ENCODE data around the gene HIRA. TPM values are rescaled to one million over a fixed set of nuclear protein-coding genes. Genes with fewer than 3 reads are reported as not detected.
"Not testable (repeated sequence)": the region's sequence is repeated elsewhere in the genome, so short reads cannot be mapped to it uniquely, and the experiment has no call there.

The HIRA gene
- total and polyA plus RNA-seq, 4 donors: 18.6 to 50.5 (median 33.8) TPM

DNA sequence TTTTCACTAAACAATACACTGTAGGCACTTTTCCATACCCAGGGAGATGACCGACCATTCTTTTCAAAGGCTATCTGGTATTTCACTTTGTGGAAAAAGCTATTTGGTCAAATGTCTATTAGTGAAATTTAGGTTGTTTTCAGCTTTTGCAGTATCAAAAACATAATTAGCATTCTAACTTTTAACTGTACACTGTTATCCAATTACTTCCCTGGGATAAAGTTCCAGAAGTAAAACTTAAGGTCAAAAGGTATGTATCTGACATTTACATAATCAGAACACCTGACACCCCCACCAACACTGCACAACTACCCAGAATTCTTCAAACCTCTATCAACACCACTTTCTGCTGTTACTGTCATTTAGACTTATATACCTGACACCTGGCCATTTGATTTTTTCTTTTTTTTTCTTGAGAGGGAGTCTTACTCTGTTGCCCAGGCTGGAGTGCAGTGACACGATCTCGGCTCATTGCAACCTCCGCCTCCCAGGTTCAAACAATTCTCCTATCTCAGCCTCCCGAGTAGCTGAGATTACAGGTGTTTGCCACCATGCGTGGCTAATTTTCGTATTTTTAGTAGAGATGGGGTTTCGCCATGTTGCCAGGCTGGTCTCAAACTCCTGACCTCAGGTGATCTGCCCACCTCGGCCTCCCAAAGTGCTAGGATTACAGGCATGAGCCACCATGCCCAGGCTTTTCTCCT is 13.9 kb upstream of the HIRA start:
- not testable (repeated sequence) for H3K4me3 ChIP-seq (ENCODE audit: low read depth, low read length); H3K27me3 ChIP-seq (ENCODE audit: control insufficient read depth, insufficient read depth, low read length); H3K27ac ChIP-seq (ENCODE audit: low read depth, low read length); DNase-seq (ENCODE audit: low read depth in 4 of 6, low spot score in 6 of 6); H3K9me3 ChIP-seq (ENCODE audit: control insufficient read depth, insufficient read depth, low read length)
- WGBS (ENCODE audit: insufficient coverage): 95% methylated on average over 4 of the region's 9 CpGs
- Histone ChIP-seq H3K4me1 (ENCODE audit: control insufficient read depth, insufficient read depth, low read length) (peaks cover 28% of the 10 kb centered on the region), H3K36me3 (ENCODE audit: control insufficient read depth, insufficient read depth, low read length) (peaks cover 33% of the 10 kb centered on the region)

DNA sequence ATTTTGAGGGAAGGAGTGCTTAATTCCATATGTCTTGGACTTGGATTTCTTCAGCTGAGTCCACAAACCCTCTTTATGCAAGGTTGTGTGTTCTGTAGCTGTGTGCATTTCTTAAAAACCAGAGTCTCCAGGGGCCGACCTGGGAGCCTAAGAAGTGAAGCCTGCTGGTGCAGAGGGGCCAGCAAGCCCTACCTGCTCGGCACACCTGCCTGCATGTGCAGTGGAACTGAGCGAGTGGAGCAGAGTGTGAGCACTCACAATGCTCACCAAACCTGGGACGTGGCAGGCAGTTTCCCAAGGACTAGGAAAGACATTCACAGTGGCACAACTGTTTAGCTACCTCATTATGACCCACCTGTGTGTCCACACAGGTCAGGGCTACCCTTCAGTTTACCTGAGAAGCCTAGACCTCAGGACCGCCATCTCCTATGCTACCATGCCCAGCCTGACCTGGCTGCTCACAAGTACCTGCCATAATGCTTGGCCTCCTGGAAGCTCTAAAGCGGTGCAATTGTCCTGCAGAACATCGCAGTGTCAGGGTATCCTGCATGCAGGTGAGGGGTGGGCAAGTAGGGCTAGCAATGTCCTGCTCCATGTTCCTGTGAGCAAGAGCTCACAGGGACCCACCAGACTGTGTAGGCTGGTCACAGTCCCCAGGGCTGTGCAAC is 12.1 kb upstream of the HIRA start:
- H3K36me3 ChIP-seq (ENCODE audit: control insufficient read depth, insufficient read depth, low read length): peaks cover 36% of the 10 kb centered on the region
- no peak for DNase-seq (ENCODE audit: low read depth in 4 of 6, low spot score in 6 of 6)
- peaks cover 21% of the 10 kb centered on the region for H3K4me1 ChIP-seq (ENCODE audit: control insufficient read depth, insufficient read depth, low read length)
- no peaks in the 10 kb centered on the region for H3K9me3 ChIP-seq (ENCODE audit: control insufficient read depth, insufficient read depth, low read length)
- H3K27me3 ChIP-seq (ENCODE audit: control insufficient read depth, insufficient read depth, low read length): no peaks in the 10 kb centered on the region
- WGBS (ENCODE audit: insufficient coverage): 82% methylated on average over 7 of the region's 7 CpGs
- no peak overlapping the region for H3K4me3 ChIP-seq (ENCODE audit: low read depth, low read length)
- H3K27ac ChIP-seq (ENCODE audit: low read depth, low read length): no peak overlapping the region

DNA sequence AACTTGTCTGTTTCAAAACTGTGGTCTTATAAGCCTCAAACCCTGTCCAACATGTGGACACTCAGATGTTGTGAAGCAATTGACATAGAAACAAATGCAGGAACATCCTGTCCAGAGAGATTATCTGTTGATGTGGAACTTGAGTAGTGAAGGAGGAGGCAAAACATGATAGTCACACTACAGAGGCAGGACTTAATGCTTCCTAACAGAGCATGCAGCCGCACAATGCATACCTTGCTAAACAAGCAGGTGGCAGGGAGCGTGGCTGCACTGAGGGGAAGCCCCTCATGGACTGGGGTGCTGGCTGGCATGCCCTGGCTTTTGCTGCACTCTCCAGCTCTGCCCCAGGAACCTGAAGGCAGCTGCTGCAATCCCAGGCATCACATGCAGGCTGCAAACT is 10.6 kb upstream of the HIRA start:
- H3K36me3 ChIP-seq (ENCODE audit: control insufficient read depth, insufficient read depth, low read length): peaks cover 36% of the 10 kb centered on the region
- H3K27me3 ChIP-seq (ENCODE audit: control insufficient read depth, insufficient read depth, low read length): no peaks in the 10 kb centered on the region
- DNase-seq (ENCODE audit: low read depth in 4 of 6, low spot score in 6 of 6): no peak
- WGBS (ENCODE audit: insufficient coverage): 97% methylated on average over 2 of the region's 2 CpGs
- no peak overlapping the region for H3K4me3 ChIP-seq (ENCODE audit: low read depth, low read length)
- H3K4me1 ChIP-seq (ENCODE audit: control insufficient read depth, insufficient read depth, low read length): peaks cover 14% of the 10 kb centered on the region
- H3K27ac ChIP-seq (ENCODE audit: low read depth, low read length): no peak overlapping the region
- H3K9me3 ChIP-seq (ENCODE audit: control insufficient read depth, insufficient read depth, low read length): no peaks in the 10 kb centered on the region

DNA sequence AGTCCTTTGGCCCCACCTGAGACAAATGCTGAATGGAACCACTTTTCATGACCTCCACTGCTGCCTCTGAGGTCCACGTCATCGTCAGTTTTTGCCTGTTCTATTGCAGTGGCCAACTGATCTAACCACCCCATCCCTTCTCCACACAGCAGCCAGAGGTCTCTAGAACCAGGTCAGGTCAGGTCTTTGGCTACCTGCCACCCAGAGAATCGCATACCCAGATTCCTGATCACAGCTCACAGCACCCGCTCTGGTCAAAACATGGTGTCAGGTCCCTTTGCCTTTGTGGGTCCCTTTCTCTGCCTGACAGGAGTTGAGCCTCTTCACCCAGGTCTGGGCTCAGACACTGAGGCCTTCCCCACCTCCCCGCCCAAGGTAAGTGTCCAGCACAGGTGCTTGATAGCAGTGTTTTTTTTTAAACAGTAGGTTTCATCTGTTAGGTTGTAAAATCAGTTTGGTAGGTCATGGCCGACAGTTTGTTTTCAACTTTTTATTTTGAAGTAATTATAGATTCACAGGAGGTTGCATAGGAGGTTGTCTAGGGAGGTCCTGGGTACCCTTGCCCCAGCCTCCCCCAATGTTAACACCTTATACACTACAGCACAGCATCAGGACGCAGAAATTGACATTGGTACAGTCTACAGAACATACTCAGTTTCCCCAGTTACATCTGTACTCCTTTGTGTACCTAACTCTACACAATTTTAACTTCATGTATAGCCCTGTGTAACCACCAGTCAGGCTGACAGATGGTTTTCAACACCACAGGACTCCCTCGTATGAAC is 9.1 kb upstream of the HIRA start:
- WGBS (ENCODE audit: insufficient coverage): 97% methylated on average over 4 of the region's 8 CpGs

DNA sequence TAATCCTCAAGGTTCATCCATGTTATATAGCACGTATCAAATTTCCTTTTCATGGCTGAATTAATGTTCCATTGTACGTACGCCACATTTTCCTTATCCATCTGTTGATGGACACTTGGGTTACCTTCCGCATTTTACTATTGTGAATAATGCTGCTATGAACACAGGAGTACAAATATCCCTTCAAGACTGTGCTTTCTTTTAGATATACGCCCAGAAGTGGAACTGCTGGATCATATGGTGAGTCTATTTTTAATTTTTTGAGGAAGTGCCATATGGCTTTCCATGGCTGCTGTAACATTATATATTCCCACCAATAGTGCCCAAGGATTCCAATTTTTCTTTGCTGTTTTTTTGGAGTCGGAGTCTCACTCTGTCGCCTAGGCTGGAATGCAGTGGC is 6.8 kb upstream of the HIRA start:
- Histone ChIP-seq H3K4me3 (ENCODE audit: low read depth, low read length) (no peak overlapping the region), H3K4me1 (ENCODE audit: control insufficient read depth, insufficient read depth, low read length) (peaks cover 4% of the 10 kb centered on the region), H3K36me3 (ENCODE audit: control insufficient read depth, insufficient read depth, low read length) (peaks cover 31% of the 10 kb centered on the region), H3K27me3 (ENCODE audit: control insufficient read depth, insufficient read depth, low read length) (no peaks in the 10 kb centered on the region), H3K27ac (ENCODE audit: low read depth, low read length) (no peak overlapping the region), H3K9me3 (ENCODE audit: control insufficient read depth, insufficient read depth, low read length) (no peaks in the 10 kb centered on the region)
- WGBS (ENCODE audit: insufficient coverage): 89% methylated on average over 2 of the region's 7 CpGs
- peak in 1 of 6 donors; percentile 47 for DNase-seq (ENCODE audit: low read depth in 4 of 6, low spot score in 6 of 6)

More for the DNA sequence above, 9.1 kb upstream of the HIRA start:
- no peak overlapping the region for H3K27ac ChIP-seq (ENCODE audit: low read depth, low read length)
- no peaks in the 10 kb centered on the region for H3K27me3 ChIP-seq (ENCODE audit: control insufficient read depth, insufficient read depth, low read length)
- DNase-seq (ENCODE audit: low read depth in 4 of 6, low spot score in 6 of 6): no peak
- H3K4me1 ChIP-seq (ENCODE audit: control insufficient read depth, insufficient read depth, low read length): peaks cover 1% of the 10 kb centered on the region
- H3K4me3 ChIP-seq (ENCODE audit: low read depth, low read length): no peak overlapping the region
- peaks cover 37% of the 10 kb centered on the region for H3K36me3 ChIP-seq (ENCODE audit: control insufficient read depth, insufficient read depth, low read length)
- H3K9me3 ChIP-seq (ENCODE audit: control insufficient read depth, insufficient read depth, low read length): no peaks in the 10 kb centered on the region

DNA sequence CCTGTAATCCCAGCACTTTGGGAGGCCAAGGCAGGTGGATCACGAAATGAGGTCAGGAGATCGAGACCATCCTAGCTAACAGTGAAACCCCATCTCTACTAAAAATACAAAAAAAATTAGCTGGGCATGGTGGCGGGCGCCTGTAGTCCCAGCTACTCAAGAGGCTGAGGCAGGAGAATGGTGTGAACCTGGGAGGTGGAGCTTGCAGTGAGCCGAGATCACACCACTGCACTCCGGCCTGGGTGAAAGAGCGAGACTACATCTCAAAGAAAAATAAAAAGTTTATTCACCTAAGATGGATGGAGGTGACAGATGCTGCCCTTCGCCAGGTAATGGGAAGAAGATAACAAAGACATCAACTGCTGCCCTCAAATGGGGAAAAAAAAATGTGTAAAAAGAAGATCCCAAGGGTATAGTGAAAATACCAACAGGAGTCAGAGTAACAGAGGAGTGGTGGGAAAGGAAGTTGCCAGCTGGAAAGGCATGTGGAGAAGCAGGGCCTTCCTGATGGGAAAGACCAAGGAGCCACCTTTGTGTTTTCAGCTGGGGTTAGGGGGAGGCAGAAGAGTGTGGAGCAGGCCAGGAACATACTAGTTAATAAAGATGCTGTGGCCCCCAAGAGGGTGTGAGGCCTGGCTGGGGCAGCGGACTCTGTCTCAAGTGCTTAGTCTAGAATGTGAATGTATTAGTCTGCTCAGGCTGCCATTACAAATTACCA is 5.1 kb upstream of the HIRA start:
- H3K4me3 ChIP-seq (ENCODE audit: low read depth, low read length); H3K9me3 ChIP-seq (ENCODE audit: control insufficient read depth, insufficient read depth, low read length); DNase-seq (ENCODE audit: low read depth in 4 of 6, low spot score in 6 of 6); H3K27ac ChIP-seq (ENCODE audit: low read depth, low read length); H3K27me3 ChIP-seq (ENCODE audit: control insufficient read depth, insufficient read depth, low read length); H3K4me1 ChIP-seq (ENCODE audit: control insufficient read depth, insufficient read depth, low read length): not testable (repeated sequence)
- H3K36me3 ChIP-seq (ENCODE audit: control insufficient read depth, insufficient read depth, low read length): peaks cover 25% of the 10 kb centered on the region
- no CpG with 5 or more reads among the region's 9 CpGs for WGBS (ENCODE audit: insufficient coverage)

DNA sequence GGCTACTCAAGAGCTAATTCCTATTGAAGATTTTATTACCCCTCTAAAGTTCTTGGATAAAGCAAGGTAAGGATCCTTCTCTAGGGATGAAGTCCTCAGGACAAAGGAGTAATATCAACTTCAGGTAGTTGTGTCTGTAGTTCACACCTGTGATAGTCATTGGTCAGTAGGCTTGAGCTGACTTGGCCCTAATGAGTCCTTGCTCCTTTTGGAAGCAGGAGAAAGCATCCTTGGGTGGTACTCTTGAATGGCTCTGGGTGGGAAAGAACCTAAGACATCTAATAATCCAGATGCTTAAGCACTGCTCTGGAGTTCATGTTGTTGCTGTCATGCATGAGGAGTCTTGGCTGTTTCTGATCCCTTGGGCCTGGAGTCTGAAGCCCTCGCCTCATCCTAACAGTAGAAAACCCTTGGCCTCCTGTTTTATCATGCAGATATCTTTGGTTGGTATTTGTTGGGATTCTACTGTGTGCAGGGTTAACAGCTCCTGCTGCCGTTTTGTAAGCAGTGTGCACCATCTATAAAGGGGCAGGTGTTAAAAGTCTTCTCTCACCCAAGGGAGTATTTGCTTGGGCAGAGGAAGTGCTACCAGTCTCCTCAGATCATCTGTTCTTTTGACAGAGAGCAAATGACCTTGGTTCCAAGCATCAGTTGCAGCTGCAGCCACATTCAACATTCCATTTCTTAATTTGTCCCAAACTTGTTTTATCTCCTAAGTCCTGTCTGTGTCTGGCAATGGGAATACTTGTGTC is 3.5 kb upstream of the HIRA start:
- Histone ChIP-seq H3K4me3 (ENCODE audit: low read depth, low read length) (no peak overlapping the region), H3K9me3 (ENCODE audit: control insufficient read depth, insufficient read depth, low read length) (no peaks in the 10 kb centered on the region), H3K4me1 (ENCODE audit: control insufficient read depth, insufficient read depth, low read length) (peaks cover 19% of the 10 kb centered on the region), H3K27ac (ENCODE audit: low read depth, low read length) (no peak overlapping the region), H3K36me3 (ENCODE audit: control insufficient read depth, insufficient read depth, low read length) (peaks cover 20% of the 10 kb centered on the region), H3K27me3 (ENCODE audit: control insufficient read depth, insufficient read depth, low read length) (no peaks in the 10 kb centered on the region)
- no CpG with 5 or more reads among the region's 2 CpGs for WGBS (ENCODE audit: insufficient coverage)
- no peak for DNase-seq (ENCODE audit: low read depth in 4 of 6, low spot score in 6 of 6)

DNA sequence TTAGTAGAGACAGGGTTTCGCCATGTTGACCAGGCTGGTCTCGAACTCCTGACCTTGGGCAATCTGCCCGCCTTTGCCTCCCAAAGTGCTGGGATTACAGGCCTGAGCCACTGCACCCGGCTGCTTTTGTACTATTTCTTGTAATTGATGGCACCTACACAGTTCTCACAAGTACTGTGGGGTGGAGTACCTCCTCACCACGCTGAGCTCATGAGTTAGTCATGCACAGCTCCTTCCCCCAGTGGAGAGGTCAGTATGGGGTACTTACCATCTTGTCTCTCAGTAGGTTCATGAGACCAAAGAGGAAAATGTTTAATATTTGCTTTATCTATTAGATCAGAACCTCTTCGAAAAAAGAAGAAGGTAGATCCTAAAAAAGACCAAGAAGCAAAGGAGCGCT is 2.9 kb upstream of the HIRA start:
- H3K4me1 ChIP-seq (ENCODE audit: control insufficient read depth, insufficient read depth, low read length): peaks cover 19% of the 10 kb centered on the region
- no peaks in the 10 kb centered on the region for H3K27me3 ChIP-seq (ENCODE audit: control insufficient read depth, insufficient read depth, low read length)
- no peak overlapping the region for H3K27ac ChIP-seq (ENCODE audit: low read depth, low read length)
- H3K36me3 ChIP-seq (ENCODE audit: control insufficient read depth, insufficient read depth, low read length): peaks cover 16% of the 10 kb centered on the region
- 96% methylated on average over 3 of the region's 7 CpGs for WGBS (ENCODE audit: insufficient coverage)
- no peaks in the 10 kb centered on the region for H3K9me3 ChIP-seq (ENCODE audit: control insufficient read depth, insufficient read depth, low read length)
- H3K4me3 ChIP-seq (ENCODE audit: low read depth, low read length): no peak overlapping the region
- DNase-seq (ENCODE audit: low read depth in 4 of 6, low spot score in 6 of 6): no peak

Measured in spinal cord (tissue), 10 donors.